ENCODE results near the gene WDR64.

Gene WDR64

GRCh38 chr1:241816008-241816407, 163.9 kb downstream of the WDR64 start:
- Histone ChIP-seq H3K9ac (no peak overlapping the region), H3K79me2 (no peaks in the 10 kb centered on the region), H3K4me2 (ENCODE audit: low read length) (no peak overlapping the region), H3K4me1 (no peaks in the 10 kb centered on the region), H2AFZ (no peak overlapping the region), H3K27me3 (ENCODE audit: control insufficient read depth, insufficient read depth, low read length) (no peaks in the 10 kb centered on the region), H3K27ac (no peak overlapping the region), H3K9me3 (ENCODE audit: control insufficient read depth, low read length) (no peaks in the 10 kb centered on the region), H3K4me3 (ENCODE audit: low read depth, low read length) (no peak overlapping the region), H3K36me3 (ENCODE audit: control insufficient read depth, insufficient read depth, low read length) (no peaks in the 10 kb centered on the region)
- TF ChIP-seq CTCF (IDR thresholded peaks at IDR 0.05), result no peak

- no peak overlapping the region for H3K4me3 ChIP-seq (ENCODE audit: low read depth, low read length)
- TF ChIP-seq CTCF (IDR thresholded peaks at IDR 0.05), result no peak
- no peaks in the 10 kb centered on the region for H3K79me2 ChIP-seq
- no peak overlapping the region for H3K9ac ChIP-seq
- no peaks in the 10 kb centered on the region for H3K4me1 ChIP-seq
- no peaks in the 10 kb centered on the region for H3K36me3 ChIP-seq (ENCODE audit: control insufficient read depth, insufficient read depth, low read length)
- no peak overlapping the region for H3K4me2 ChIP-seq (ENCODE audit: low read length)
- no peak overlapping the region for H2AFZ ChIP-seq
- H3K27ac ChIP-seq, result no peak overlapping the region
- no peaks in the 10 kb centered on the region for H3K27me3 ChIP-seq (ENCODE audit: control insufficient read depth, insufficient read depth, low read length)
- no peaks in the 10 kb centered on the region for H3K9me3 ChIP-seq (ENCODE audit: control insufficient read depth, low read length)
These were observed 165.3 kb downstream of the WDR64 start for GRCh38 chr1:241817331-241817792.

GRCh38 chr1:241817956-241818612, 166.0 kb downstream of the WDR64 start:
- Histone ChIP-seq H3K36me3 (ENCODE audit: control insufficient read depth, insufficient read depth, low read length) (no peaks in the 10 kb centered on the region), H3K79me2 (no peaks in the 10 kb centered on the region), H3K4me3 (ENCODE audit: low read depth, low read length) (no peak overlapping the region), H3K9ac (no peak overlapping the region), H3K27ac (no peak overlapping the region), H3K9me3 (ENCODE audit: control insufficient read depth, low read length) (no peaks in the 10 kb centered on the region), H3K4me1 (no peaks in the 10 kb centered on the region), H2AFZ (no peak overlapping the region), H3K27me3 (ENCODE audit: control insufficient read depth, insufficient read depth, low read length) (no peaks in the 10 kb centered on the region), H3K4me2 (ENCODE audit: low read length) (no peak overlapping the region)
- no peak for TF ChIP-seq CTCF (IDR thresholded peaks at IDR 0.05)

- Histone ChIP-seq H3K79me2 (no peaks in the 10 kb centered on the region), H2AFZ (no peak overlapping the region), H3K9me3 (ENCODE audit: control insufficient read depth, low read length) (no peaks in the 10 kb centered on the region), H3K4me2 (ENCODE audit: low read length) (no peak overlapping the region), H3K4me3 (ENCODE audit: low read depth, low read length) (no peak overlapping the region), H3K27ac (no peak overlapping the region), H3K36me3 (ENCODE audit: control insufficient read depth, insufficient read depth, low read length) (no peaks in the 10 kb centered on the region), H3K4me1 (no peaks in the 10 kb centered on the region), H3K9ac (no peak overlapping the region), H3K27me3 (ENCODE audit: control insufficient read depth, insufficient read depth, low read length) (no peaks in the 10 kb centered on the region)
- TF ChIP-seq CTCF (IDR thresholded peaks at IDR 0.05), result no peak
These were observed 167.3 kb downstream of the WDR64 start for GRCh38 chr1:241819340-241819866.

- H3K36me3 ChIP-seq (ENCODE audit: control insufficient read depth, insufficient read depth, low read length), result no peaks in the 10 kb centered on the region
- TF ChIP-seq CTCF (IDR thresholded peaks at IDR 0.05), result no peak
- H3K9me3 ChIP-seq (ENCODE audit: control insufficient read depth, low read length), result no peaks in the 10 kb centered on the region
- no peaks in the 10 kb centered on the region for H3K79me2 ChIP-seq
- no peaks in the 10 kb centered on the region for H3K27me3 ChIP-seq (ENCODE audit: control insufficient read depth, insufficient read depth, low read length)
- no peak overlapping the region for H3K4me3 ChIP-seq (ENCODE audit: low read depth, low read length)
- H3K27ac ChIP-seq, result no peak overlapping the region
- no peak overlapping the region for H3K4me2 ChIP-seq (ENCODE audit: low read length)
- no peak overlapping the region for H3K9ac ChIP-seq
- no peaks in the 10 kb centered on the region for H3K4me1 ChIP-seq
- H2AFZ ChIP-seq, result no peak overlapping the region
These were observed 169.3 kb downstream of the WDR64 start for GRCh38 chr1:241821363-241821762.
